Measurements from ENCODE around the gene CERS5. TPM values are rescaled to one million over a fixed set of nuclear protein-coding genes. Genes with fewer than 3 reads are reported as not detected.

The CERS5 gene
- total RNA-seq, 4 donors from 2014 or later, result 23.4 to 27.9 (median 26.4) TPM

DNA sequence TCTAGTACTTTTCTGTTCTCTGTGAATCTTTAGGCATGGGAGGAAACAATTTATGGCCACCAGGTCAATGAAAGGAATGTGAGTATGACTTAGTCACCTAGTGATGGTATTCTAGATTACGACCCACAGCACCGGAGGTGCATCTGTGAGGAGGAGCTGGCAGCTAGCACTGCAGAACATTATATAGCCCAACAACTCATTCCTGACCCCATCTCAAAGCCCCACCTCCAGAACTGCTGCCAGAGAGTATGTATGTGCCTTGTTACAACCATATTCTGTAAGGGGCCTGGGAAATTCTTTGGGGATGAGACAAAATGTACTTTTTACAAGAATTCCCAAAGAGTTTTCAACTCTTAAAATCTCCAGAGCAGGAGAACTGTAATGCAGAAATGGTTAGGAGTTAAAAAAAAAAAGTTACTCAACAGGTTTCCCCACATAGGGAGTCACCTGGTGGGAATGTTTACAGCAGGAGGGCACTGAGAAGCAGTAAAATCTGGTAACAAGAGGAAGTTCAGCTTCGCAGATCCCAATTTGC, 34.9 kb upstream of the CERS5 start:
- no peak for TF ChIP-seq CTCF (IDR thresholded peaks at IDR 0.05)
- TF ChIP-seq POLR2AphosphoS5 (IDR thresholded peaks at IDR 0.05), result no peak
- no peak for TF ChIP-seq POLR2A (IDR thresholded peaks at IDR 0.05)
- no peak for TF ChIP-seq EP300 (IDR thresholded peaks at IDR 0.05)
- no peak for ATAC-seq
- H3K9me3 ChIP-seq, result no peaks in the 10 kb centered on the region
- no peaks in the 10 kb centered on the region for H3K4me1 ChIP-seq
- H3K36me3 ChIP-seq, result peaks cover 0 to 97% of the 10 kb centered on the region in 2 donors
- 78 to 100% methylated on average over 1 to 2 of the region's 3 CpGs for WGBS, 2 donors (ENCODE audit: low coverage in 1 of 2)
- H3K27me3 ChIP-seq, result no peaks in the 10 kb centered on the region
- no peak overlapping the region for H3K27ac ChIP-seq
- no peak overlapping the region for H3K4me3 ChIP-seq

- TF ChIP-seq POLR2A (IDR thresholded peaks at IDR 0.05) (no peak), EP300 (IDR thresholded peaks at IDR 0.05) (no peak), CTCF (IDR thresholded peaks at IDR 0.05) (no peak), POLR2AphosphoS5 (IDR thresholded peaks at IDR 0.05) (no peak)
- Histone ChIP-seq H3K36me3 (peaks cover 0 to 90% of the 10 kb centered on the region in 2 donors), H3K4me1 (no peaks in the 10 kb centered on the region), H3K27me3 (no peaks in the 10 kb centered on the region), H3K27ac (no peak overlapping the region), H3K4me3 (no peak overlapping the region), H3K9me3 (no peaks in the 10 kb centered on the region)
- no peak for ATAC-seq
- 86 to 100% methylated on average over 1 to 2 of the region's 2 CpGs for WGBS, 2 donors (ENCODE audit: low coverage in 1 of 2)
Observed at GRCh38 chr12:50200552-50201273, 33.5 kb upstream of the CERS5 start.

GRCh38 chr12:50198829-50199228, 31.7 kb upstream of the CERS5 start:
- Histone ChIP-seq H3K4me3 (no peak overlapping the region), H3K9me3 (no peaks in the 10 kb centered on the region), H3K36me3 (peaks cover 0 to 90% of the 10 kb centered on the region in 2 donors), H3K27me3 (no peaks in the 10 kb centered on the region), H3K4me1 (no peaks in the 10 kb centered on the region), H3K27ac (no peak overlapping the region)
- no peak for ATAC-seq
- WGBS, 2 donors (ENCODE audit: low coverage in 1 of 2), result 75 to 81% methylated on average over 1 to 3 of the region's 5 CpGs
- no peak for TF ChIP-seq POLR2A (IDR thresholded peaks at IDR 0.05)
- no peak for TF ChIP-seq POLR2AphosphoS5 (IDR thresholded peaks at IDR 0.05)

DNA sequence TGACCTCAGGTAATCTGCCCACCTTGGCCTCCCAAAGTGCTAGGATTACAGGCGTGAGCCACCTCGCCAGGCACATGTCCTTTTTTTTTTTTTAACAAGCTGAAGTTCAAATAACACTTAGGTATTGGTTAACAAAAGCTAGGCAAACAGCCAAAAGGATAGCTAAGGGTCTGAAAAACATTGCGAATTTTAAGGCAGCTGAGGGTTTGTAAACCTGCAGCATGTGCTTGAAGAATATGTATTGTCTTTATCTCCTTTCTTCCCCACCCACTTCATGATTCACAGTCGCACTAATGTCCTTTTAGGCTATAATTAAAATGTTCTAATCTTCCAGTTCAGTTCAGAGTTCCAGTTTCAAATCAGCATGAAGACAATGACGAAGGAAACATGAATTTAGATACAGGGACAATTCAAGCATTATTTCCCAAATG, 30.1 kb upstream of the CERS5 start:
- Histone ChIP-seq H3K36me3 (peaks cover 0 to 84% of the 10 kb centered on the region in 2 donors), H3K4me1 (no peaks in the 10 kb centered on the region), H3K27ac (no peak overlapping the region), H3K4me3 (no peak overlapping the region), H3K9me3 (no peaks in the 10 kb centered on the region), H3K27me3 (no peaks in the 10 kb centered on the region)
- no peak for TF ChIP-seq POLR2AphosphoS5 (IDR thresholded peaks at IDR 0.05)
- WGBS, 2 donors (ENCODE audit: low coverage in 1 of 2), result 71 to 73% methylated on average over 4 to 5 of the region's 5 CpGs
- no peak for ATAC-seq

DNA sequence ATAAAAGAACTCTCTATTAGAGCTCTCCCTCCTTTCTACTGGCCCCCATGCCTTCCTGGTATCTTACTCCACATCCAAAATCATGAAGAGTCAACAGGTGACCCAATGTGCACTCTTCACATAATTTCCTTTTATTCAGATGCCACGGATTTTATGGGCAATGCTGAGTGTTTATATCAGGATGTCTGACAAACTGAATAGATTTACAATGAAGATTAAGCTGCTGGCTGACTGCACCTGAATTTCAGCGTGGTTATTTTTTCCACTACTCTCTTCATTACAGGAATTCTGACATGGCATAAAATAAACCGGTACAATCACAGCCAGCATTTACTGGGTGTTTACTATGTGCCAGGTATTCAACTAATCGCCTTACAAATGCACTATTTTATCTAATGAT, 29.4 kb upstream of the CERS5 start:
- no peak overlapping the region for H3K27ac ChIP-seq
- TF ChIP-seq POLR2A (IDR thresholded peaks at IDR 0.05) (no peak), EP300 (IDR thresholded peaks at IDR 0.05) (no peak), CTCF (IDR thresholded peaks at IDR 0.05) (no peak), POLR2AphosphoS5 (IDR thresholded peaks at IDR 0.05) (no peak)
- H3K4me1 ChIP-seq, result no peaks in the 10 kb centered on the region
- no peak overlapping the region for H3K4me3 ChIP-seq
- 56 to 65% methylated on average over 4 of the region's 4 CpGs for WGBS, 2 donors (ENCODE audit: low coverage in 1 of 2)
- no peaks in the 10 kb centered on the region for H3K9me3 ChIP-seq
- ATAC-seq, result no peak
- peaks cover 0 to 84% of the 10 kb centered on the region in 2 donors for H3K36me3 ChIP-seq
- H3K27me3 ChIP-seq, result no peaks in the 10 kb centered on the region

GRCh38 chr12:50195832-50196231, 28.7 kb upstream of the CERS5 start:
- WGBS, 2 donors (ENCODE audit: low coverage in 1 of 2), result 56 to 73% methylated on average over 3 to 4 of the region's 4 CpGs
- TF ChIP-seq POLR2AphosphoS5 (IDR thresholded peaks at IDR 0.05) (no peak), POLR2A (IDR thresholded peaks at IDR 0.05) (no peak), EP300 (IDR thresholded peaks at IDR 0.05) (no peak), CTCF (IDR thresholded peaks at IDR 0.05) (no peak)
- H3K4me3 ChIP-seq, result no peak overlapping the region
- H3K9me3 ChIP-seq, result no peaks in the 10 kb centered on the region
- no peak overlapping the region for H3K27ac ChIP-seq
- H3K27me3 ChIP-seq, result no peaks in the 10 kb centered on the region
- no peak for ATAC-seq
- no peaks in the 10 kb centered on the region for H3K4me1 ChIP-seq
- H3K36me3 ChIP-seq, result peaks cover 0 to 84% of the 10 kb centered on the region in 2 donors
